ENCODE data around the gene TUBA1C.
A peak's percentile ranks its signal among the peaks of the same experiment; 100 is the strongest.

The TUBA1C gene

GRCh38 chr12:49232940-49233841 is 31.7 kb upstream of the TUBA1C start (continued):
- TF ChIP-seq, protein P1, sequence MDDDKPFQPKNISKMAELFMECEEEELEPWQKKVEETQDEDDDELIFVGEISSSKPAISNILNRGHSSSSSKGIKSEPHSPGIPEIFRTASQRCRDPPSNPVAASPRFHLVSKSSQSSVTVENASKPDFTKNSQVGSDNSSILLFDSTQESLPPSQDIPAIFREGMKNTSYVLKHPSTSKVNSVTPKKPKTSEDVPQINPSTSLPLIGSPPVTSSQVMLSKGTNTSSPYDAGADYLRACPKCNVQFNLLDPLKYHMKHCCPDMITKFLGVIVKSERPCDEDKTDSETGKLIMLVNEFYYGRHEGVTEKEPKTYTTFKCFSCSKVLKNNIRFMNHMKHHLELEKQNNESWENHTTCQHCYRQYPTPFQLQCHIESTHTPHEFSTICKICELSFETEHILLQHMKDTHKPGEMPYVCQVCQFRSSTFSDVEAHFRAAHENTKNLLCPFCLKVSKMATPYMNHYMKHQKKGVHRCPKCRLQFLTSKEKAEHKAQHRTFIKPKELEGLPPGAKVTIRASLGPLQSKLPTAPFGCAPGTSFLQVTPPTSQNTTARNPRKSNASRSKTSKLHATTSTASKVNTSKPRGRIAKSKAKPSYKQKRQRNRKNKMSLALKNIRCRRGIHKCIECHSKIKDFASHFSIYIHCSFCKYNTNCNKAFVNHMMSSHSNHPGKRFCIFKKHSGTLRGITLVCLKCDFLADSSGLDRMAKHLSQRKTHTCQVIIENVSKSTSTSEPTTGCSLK (tag by site-specific recombination; IDR thresholded peaks at IDR 0.05), result no peak
- TF ChIP-seq ZBTB17 (tag by site-specific recombination; IDR thresholded peaks at IDR 0.05) (no peak; the same call in 1 of the 2 replicates), ZNF692 (tag by site-specific recombination; IDR thresholded peaks at IDR 0.05) (0 out of 2 replicates have a peak, but pooled peaks have one; percentile 13), ZNF121 (tag by site-specific recombination; IDR thresholded peaks at IDR 0.05) (no peak), ZNF302 (tag by site-specific recombination; IDR thresholded peaks at IDR 0.05; ENCODE audit: low read depth) (no peak), GLIS2 (tag by site-specific recombination; IDR thresholded peaks at IDR 0.05) (no peak), ZNF157 (tag by site-specific recombination; IDR thresholded peaks at IDR 0.05) (no peak), ZNF513 (tag by site-specific recombination; IDR thresholded peaks at IDR 0.05) (no peak), ZNF433 (tag by site-specific recombination; IDR thresholded peaks at IDR 0.05; ENCODE audit: low read depth) (no peak), OVOL3 (tag by site-specific recombination; IDR thresholded peaks at IDR 0.05) (no peak), PRDM1 (tag by site-specific recombination; IDR thresholded peaks at IDR 0.05) (peak; percentile 94), ZFP37 (tag by site-specific recombination; IDR thresholded peaks at IDR 0.05) (no peak), KLF10 (tag by site-specific recombination; IDR thresholded peaks at IDR 0.05) (0 out of 2 replicates have a peak, but pooled peaks have one; percentile 3), ZBTB8A (tag by site-specific recombination; IDR thresholded peaks at IDR 0.05) (no peak; the same call in 1 of the 2 replicates), ZNF341 (tag by site-specific recombination; IDR thresholded peaks at IDR 0.05; ENCODE audit: low read depth) (peak; percentile 60), ZNF10 (tag by site-specific recombination; IDR thresholded peaks at IDR 0.05) (no peak), ZNF660 (tag by site-specific recombination; IDR thresholded peaks at IDR 0.05) (no peak), ZNF335 (tag by site-specific recombination; conservative IDR thresholded peaks at IDR 0.05) (peak; percentile 36), OSR2 (tag by site-specific recombination; IDR thresholded peaks at IDR 0.05) (no peak), ZNF132 (tag by site-specific recombination; IDR thresholded peaks at IDR 0.05; ENCODE audit: borderline replicate concordance) (no peak), ZNF16 (tag by site-specific recombination; IDR thresholded peaks at IDR 0.05; ENCODE audit: low read depth) (no peak), REPIN1 (tag by site-specific recombination; IDR thresholded peaks at IDR 0.05; ENCODE audit: low read depth) (no peak), SCRT1 (tag by site-specific recombination; IDR thresholded peaks at IDR 0.05; ENCODE audit: borderline replicate concordance) (no peak), INSM2 (tag by site-specific recombination; IDR thresholded peaks at IDR 0.05) (no peak)
